ENCODE results near the gene YAE1.

GRCh38 chr7:39574673-39575349, 8.6 kb downstream of the YAE1 start:
- TF ChIP-seq TEAD4 (IDR thresholded peaks at IDR 0.05) (no peak), NFIC (IDR thresholded peaks at IDR 0.05) (no peak)
